Skeletal muscle tissue (tissue), 4 donors: ENCODE data around the gene PLA2G6. TPM values are rescaled to one million over a fixed set of nuclear protein-coding genes. Genes with fewer than 3 reads are reported as not detected.
"Not testable (repeated sequence)": the region's sequence is repeated elsewhere in the genome, so short reads cannot be mapped to it uniquely, and the experiment has no call there.

ENCODE experiments used
- H3K27ac ChIP-seq: one replicate; pipeline ENCODE4 v1.7.0; 2013; ENCODE audit warnings: mild to moderate bottlenecking, low read depth, low read length, inconsistent platforms
- H3K27me3 ChIP-seq, 3 donors: one replicate each; pipeline ENCODE4 v1.7.0; 2013; ENCODE audit warnings: low read length in 3 of 3; ENCODE audit not compliant: control insufficient read depth in 3 of 3, insufficient read depth in 3 of 3
- H3K36me3 ChIP-seq, 3 donors: one replicate each; pipeline ENCODE4 v1.7.0; 2013; ENCODE audit warnings: low read length in 3 of 3; ENCODE audit not compliant: control insufficient read depth in 3 of 3, insufficient read depth in 3 of 3
- H3K4me1 ChIP-seq, 3 donors: one replicate each; pipeline ENCODE4 v1.7.0; 2013; ENCODE audit warnings: low read length in 3 of 3, mild to moderate bottlenecking in 3 of 3; ENCODE audit not compliant: control insufficient read depth in 3 of 3, insufficient read depth in 3 of 3
- H3K4me3 ChIP-seq, 3 donors: one replicate each; pipeline ENCODE4 v1.7.0; 2013; ENCODE audit warnings: low read length in 3 of 3
- H3K9ac ChIP-seq, 3 donors: one replicate each; pipeline ENCODE4 v1.7.0; 2013; ENCODE audit warnings: low read length in 3 of 3, mild to moderate bottlenecking in 3 of 3, moderate library complexity in 2 of 3, low read depth in 1 of 3
- H3K9me3 ChIP-seq, 3 donors: one replicate each; pipeline ENCODE4 v1.7.0; 2013; ENCODE audit warnings: low read length in 3 of 3; ENCODE audit not compliant: control insufficient read depth in 3 of 3
- total RNA-seq: library from RNA; depleted of rRNA; stranded (reverse); fragments of >200 nt; gene quantifications from one replicate; pipeline ENCODE4 v1.2.3, GENCODE V29; 2014
- donor health status: Osteomylitis.

Gene PLA2G6
- total RNA-seq, 1 donor from 2014 or later: 14.1 TPM

DNA sequence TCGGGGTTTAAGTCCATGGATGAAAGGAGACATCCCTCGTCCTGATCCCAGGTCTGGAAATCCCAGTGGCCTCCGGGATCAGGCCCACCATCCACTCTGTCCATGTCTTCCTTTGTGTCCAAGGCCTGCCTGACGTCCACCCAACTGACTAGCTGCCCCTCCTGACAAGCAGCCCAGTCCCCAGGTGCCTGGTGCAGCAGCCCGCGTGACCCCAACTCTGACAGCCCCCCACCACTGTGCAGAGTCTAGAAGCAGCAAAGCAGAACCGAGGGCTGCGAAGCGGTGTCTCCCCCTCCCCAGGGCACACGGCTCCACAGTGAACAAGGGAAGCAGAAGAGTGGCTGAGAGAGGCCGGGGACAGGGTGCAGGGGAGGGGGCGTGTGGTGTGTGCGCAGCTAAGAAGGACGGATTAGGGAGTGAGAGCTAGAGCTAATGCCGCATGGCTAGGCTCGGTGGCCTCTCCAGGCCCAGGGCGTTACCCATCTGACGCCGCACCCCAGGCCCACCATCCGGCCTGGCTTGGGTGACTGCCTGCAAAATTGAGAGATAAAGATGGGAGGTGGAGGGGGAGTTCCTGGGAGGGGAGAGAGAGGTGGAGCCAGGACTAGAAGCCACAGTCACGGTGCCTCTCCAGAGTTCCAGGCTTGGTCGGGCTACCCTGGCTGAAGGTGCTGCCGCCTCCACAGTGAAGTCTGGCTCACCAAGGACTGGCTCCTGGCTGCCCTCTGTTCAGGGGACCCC is 54.5 kb downstream of the PLA2G6 start:
- no peak overlapping the region for H3K27ac ChIP-seq
- H3K36me3 ChIP-seq: peaks cover 13 to 27% (median 27%) of the 10 kb centered on the region in 3 donors
- no peak overlapping the region for H3K9ac ChIP-seq
- no peaks in the 10 kb centered on the region for H3K9me3 ChIP-seq
- H3K27me3 ChIP-seq: no peaks in the 10 kb centered on the region
- H3K4me3 ChIP-seq: no peak overlapping the region
- peaks cover 7 to 18% (median 12%) of the 10 kb centered on the region in 3 donors for H3K4me1 ChIP-seq

- peaks cover 11 to 26% (median 25%) of the 10 kb centered on the region in 3 donors for H3K36me3 ChIP-seq
- no peaks in the 10 kb centered on the region for H3K9me3 ChIP-seq
These were observed 55.9 kb downstream of the PLA2G6 start for GRCh38 chr22:38125751-38126201.

DNA sequence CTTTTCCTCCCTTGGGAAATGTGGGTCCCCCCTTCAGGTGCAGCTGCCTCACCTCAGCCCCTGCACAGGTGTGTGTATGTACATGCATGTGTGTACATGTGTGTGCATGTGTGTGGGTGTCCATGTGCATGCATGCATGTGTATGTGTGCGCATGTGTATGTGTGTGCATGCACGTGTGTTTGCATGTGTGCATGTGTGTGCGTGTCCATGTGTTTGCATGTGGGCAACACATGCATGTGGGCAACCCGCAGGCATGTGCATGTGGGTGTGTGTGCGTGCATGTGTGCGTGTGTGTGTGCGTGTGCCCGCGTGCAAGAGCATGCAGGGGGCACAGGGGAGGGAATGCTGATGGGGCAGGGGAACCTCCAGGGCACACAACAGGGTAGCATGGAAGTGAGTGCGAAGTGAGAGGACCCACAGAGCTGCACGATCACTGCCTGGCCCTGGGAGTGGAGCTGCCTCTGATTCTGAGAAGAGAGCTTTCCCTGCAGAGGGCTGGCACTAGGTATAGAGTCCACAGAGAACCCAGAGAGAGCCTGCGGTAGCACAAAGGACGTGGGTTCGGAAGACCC is 56.5 kb downstream of the PLA2G6 start:
- H3K27ac ChIP-seq: no peak overlapping the region
- no peak overlapping the region for H3K4me3 ChIP-seq
- H3K9ac ChIP-seq: no peak overlapping the region
- peaks cover 7 to 18% (median 12%) of the 10 kb centered on the region in 3 donors for H3K4me1 ChIP-seq
- peaks cover 11 to 26% (median 25%) of the 10 kb centered on the region in 3 donors for H3K36me3 ChIP-seq
- H3K9me3 ChIP-seq: no peaks in the 10 kb centered on the region
- no peaks in the 10 kb centered on the region for H3K27me3 ChIP-seq

More at GRCh38 chr22:38125751-38126201, 55.9 kb downstream of the PLA2G6 start:
- H3K27me3 ChIP-seq: no peaks in the 10 kb centered on the region
- peaks cover 7 to 18% (median 12%) of the 10 kb centered on the region in 3 donors for H3K4me1 ChIP-seq
- H3K4me3 ChIP-seq: no peak overlapping the region
- H3K27ac ChIP-seq: no peak overlapping the region
- H3K9ac ChIP-seq: no peak overlapping the region

GRCh38 chr22:38124236-38124974 is 57.2 kb downstream of the PLA2G6 start:
- Histone ChIP-seq H3K27ac (no peak overlapping the region), H3K9me3 (no peaks in the 10 kb centered on the region), H3K27me3 (no peaks in the 10 kb centered on the region), H3K9ac (no peak overlapping the region), H3K36me3 (peaks cover 8 to 20% (median 20%) of the 10 kb centered on the region in 3 donors), H3K4me1 (peaks cover 7 to 18% (median 12%) of the 10 kb centered on the region in 3 donors), H3K4me3 (no peak overlapping the region)

GRCh38 chr22:38122616-38123015 is 59.0 kb downstream of the PLA2G6 start:
- Histone ChIP-seq H3K4me3 (no peak overlapping the region), H3K9me3 (no peaks in the 10 kb centered on the region), H3K4me1 (peaks cover 7 to 18% (median 12%) of the 10 kb centered on the region in 3 donors), H3K27me3 (no peaks in the 10 kb centered on the region), H3K9ac (no peak overlapping the region), H3K36me3 (peaks cover 0 to 11% (median 3%) of the 10 kb centered on the region in 3 donors), H3K27ac (no peak overlapping the region)

DNA sequence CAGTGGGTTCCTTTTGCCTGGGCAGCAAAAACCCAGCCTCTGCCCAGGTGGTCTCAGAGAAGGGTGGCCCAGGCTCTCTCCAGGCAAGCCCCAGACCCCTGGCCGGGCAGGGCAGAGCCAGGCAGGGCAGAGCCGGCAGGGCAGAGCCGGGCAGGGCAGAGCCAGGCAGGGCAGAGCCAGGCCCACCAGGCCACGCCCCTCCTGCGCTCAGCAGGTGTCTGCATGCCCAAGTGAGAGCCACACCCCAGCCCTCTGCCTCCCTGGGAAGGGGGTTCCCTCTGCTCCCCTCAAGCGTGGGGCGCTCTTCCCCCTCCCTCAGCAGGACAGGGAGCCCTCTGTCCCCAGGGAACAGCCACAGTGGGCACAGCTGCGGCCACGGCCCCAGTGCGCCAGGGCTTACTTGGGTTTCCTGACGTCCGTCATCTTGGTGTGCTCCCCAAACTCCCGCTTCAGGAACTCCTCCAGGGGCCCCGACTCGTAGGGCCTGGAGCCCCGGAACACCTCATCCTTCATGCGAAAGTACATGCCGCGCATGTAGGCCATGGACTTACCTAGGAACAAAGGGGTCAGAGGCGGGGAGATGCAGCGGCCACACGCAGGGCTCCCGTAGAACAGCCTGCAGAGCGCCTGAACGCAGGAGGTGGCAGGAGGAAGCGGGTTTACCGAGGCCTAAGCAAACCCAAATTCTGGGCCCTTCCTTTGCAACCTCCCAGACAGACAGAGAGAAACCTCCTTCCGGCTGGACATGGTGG is 61.1 kb downstream of the PLA2G6 start:
- Histone ChIP-seq H3K27me3 (no peaks in the 10 kb centered on the region), H3K9me3 (no peaks in the 10 kb centered on the region), H3K9ac (no peak overlapping the region), H3K4me1 (peaks cover 2 to 8% (median 3%) of the 10 kb centered on the region in 3 donors), H3K4me3 (no peak overlapping the region), H3K27ac (no peak overlapping the region), H3K36me3 (peaks cover 2 to 6% (median 3%) of the 10 kb centered on the region in 3 donors)

DNA sequence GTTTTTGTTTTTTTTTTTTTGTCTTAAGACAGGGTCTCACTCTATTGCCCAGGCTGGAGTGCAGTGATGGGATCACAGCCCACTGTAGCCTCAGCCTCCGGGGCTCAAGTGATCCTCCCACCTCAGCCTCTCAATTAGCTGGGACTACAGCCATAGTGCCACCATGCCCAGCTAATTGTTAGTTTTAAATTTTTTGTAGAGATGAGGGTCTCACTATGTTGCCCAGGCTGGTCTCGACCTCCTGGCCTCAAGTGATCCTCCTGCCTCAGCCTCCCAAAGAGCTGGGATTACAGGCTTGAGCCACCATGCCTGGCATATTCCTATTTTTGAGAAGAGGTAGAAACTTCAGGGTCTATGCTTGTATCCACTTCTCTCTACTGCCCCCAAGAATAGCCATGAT is 62.9 kb downstream of the PLA2G6 start:
- H3K9me3 ChIP-seq, H3K4me3 ChIP-seq, H3K36me3 ChIP-seq, H3K27me3 ChIP-seq, H3K27ac ChIP-seq, H3K4me1 ChIP-seq, H3K9ac ChIP-seq: not testable (repeated sequence)

DNA sequence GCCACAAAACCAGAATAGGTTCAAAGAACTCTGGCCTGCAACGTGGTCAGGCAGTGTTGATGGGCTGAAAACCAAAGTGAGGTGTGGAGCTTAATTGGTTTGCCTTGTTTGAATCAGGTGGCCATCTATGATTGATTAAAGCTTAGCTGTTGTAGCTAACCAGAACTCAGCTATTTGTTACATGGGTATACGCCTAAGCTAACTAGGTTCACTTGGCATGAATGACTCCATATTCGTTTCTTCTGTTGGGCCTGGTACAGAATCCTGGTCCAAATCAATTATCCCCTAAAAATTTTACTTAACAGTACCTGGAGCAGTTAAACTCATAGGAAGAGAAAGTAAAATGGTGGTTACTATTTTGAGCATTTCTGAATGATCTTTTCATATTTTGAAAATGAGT is 63.4 kb downstream of the PLA2G6 start:
- Histone ChIP-seq H3K4me1 (peaks cover 0 to 9% (median 6%) of the 10 kb centered on the region in 3 donors), H3K36me3 (peaks cover 8 to 10% (median 8%) of the 10 kb centered on the region in 3 donors), H3K27me3 (no peaks in the 10 kb centered on the region), H3K4me3 (no peak overlapping the region), H3K9me3 (no peaks in the 10 kb centered on the region), H3K9ac (no peak overlapping the region), H3K27ac (no peak overlapping the region)

- not testable (repeated sequence) for H3K9ac ChIP-seq, H3K4me3 ChIP-seq, H3K27ac ChIP-seq, H3K4me1 ChIP-seq, H3K27me3 ChIP-seq, H3K9me3 ChIP-seq
- peaks cover 9 to 11% (median 9%) of the 10 kb centered on the region in 3 donors for H3K36me3 ChIP-seq
These were observed 64.1 kb downstream of the PLA2G6 start for GRCh38 chr22:38117556-38117955.
